GM08714 (cell line): ENCODE measurements around the gene PIK3AP1.

Experiments
- H3K4me3 ChIP-seq: fragments of 200-500 bp; sonication (Bioruptor generic); 2 replicates; pipeline ENCODE4 v1.5.1; 2014; ENCODE audit warnings: mild to moderate bottlenecking, low read length, inconsistent platforms
- ZNF274 ChIP-seq: IDR thresholded peaks from 2 replicates; pipeline ENCODE4 v1.6.1; 2012; ENCODE audit warnings: mild to moderate bottlenecking, low read depth, low read length

The PIK3AP1 gene

GRCh38 chr10:96678725-96679124, 41.6 kb downstream of the PIK3AP1 start:
- H3K4me3 ChIP-seq, result no peak overlapping the region
- no peak for TF ChIP-seq ZNF274

GRCh38 chr10:96676272-96677112, 43.8 kb downstream of the PIK3AP1 start:
- no peak for TF ChIP-seq ZNF274
- no peak overlapping the region for H3K4me3 ChIP-seq

- no peak overlapping the region for H3K4me3 ChIP-seq
- no peak for TF ChIP-seq ZNF274
Measured at GRCh38 chr10:96675846-96676245, 44.5 kb downstream of the PIK3AP1 start.

- peak overlapping the region; percentile 26; the same call in 1 of the 2 replicates for H3K4me3 ChIP-seq
- TF ChIP-seq ZNF274, result no peak
Measured at GRCh38 chr10:96673318-96674099, 46.8 kb downstream of the PIK3AP1 start.

- TF ChIP-seq ZNF274, result no peak
- H3K4me3 ChIP-seq, result peak overlapping the region; percentile 11; the same call in 1 of the 2 replicates
Measured at GRCh38 chr10:96672481-96673175, 47.7 kb downstream of the PIK3AP1 start.

GRCh38 chr10:96671211-96671890, 49.0 kb downstream of the PIK3AP1 start:
- no peak overlapping the region for H3K4me3 ChIP-seq

GRCh38 chr10:96670786-96671185, 49.5 kb downstream of the PIK3AP1 start:
- no peak for TF ChIP-seq ZNF274
- H3K4me3 ChIP-seq, result no peak overlapping the region

More at GRCh38 chr10:96671211-96671890, 49.0 kb downstream of the PIK3AP1 start:
- no peak for TF ChIP-seq ZNF274

- no peak for TF ChIP-seq ZNF274
- no peak overlapping the region for H3K4me3 ChIP-seq
Measured at GRCh38 chr10:96667401-96667800, 52.9 kb downstream of the PIK3AP1 start.

- TF ChIP-seq ZNF274, result no peak
- no peak overlapping the region for H3K4me3 ChIP-seq
Measured at GRCh38 chr10:96666741-96667140, 53.6 kb downstream of the PIK3AP1 start.

- no peak for TF ChIP-seq ZNF274
- no peak overlapping the region for H3K4me3 ChIP-seq
Measured at GRCh38 chr10:96665306-96665705, 55.0 kb downstream of the PIK3AP1 start.

GRCh38 chr10:96664563-96664962, 55.8 kb downstream of the PIK3AP1 start:
- no peak overlapping the region for H3K4me3 ChIP-seq
- TF ChIP-seq ZNF274, result no peak

GRCh38 chr10:96663797-96664196, 56.5 kb downstream of the PIK3AP1 start:
- no peak overlapping the region for H3K4me3 ChIP-seq
- TF ChIP-seq ZNF274, result no peak

GRCh38 chr10:96661632-96662031, 58.7 kb downstream of the PIK3AP1 start:
- no peak overlapping the region for H3K4me3 ChIP-seq
- no peak for TF ChIP-seq ZNF274

GRCh38 chr10:96660297-96660696, 60.0 kb downstream of the PIK3AP1 start:
- H3K4me3 ChIP-seq, result no peak overlapping the region
- TF ChIP-seq ZNF274, result no peak

GRCh38 chr10:96658844-96659243, 61.5 kb downstream of the PIK3AP1 start:
- TF ChIP-seq ZNF274, result no peak
- H3K4me3 ChIP-seq, result no peak overlapping the region
